Stomach (tissue), 4 donors: ENCODE measurements around the gene ARF6.

Experiments
- CTCF ChIP-seq, 7 experiments: fragments of 450-650 bp in 4 of 7; fragments of 200-600 bp in 3 of 7; sonication (generic) in 3 of 7; IDR thresholded peaks; one replicate each; pipeline ENCODE4 v1.5.1; 2016 to 2019; ENCODE audit warnings: antibody characterized with exemption in 7 of 7, control low read depth in 2 of 7, mild to moderate bottlenecking in 1 of 7
- EP300 ChIP-seq: sonication (generic); formaldehyde crosslinking; IDR thresholded peaks from one replicate; pipeline ENCODE4 v1.6.1; 2017; ENCODE audit warnings: antibody characterized with exemption
- POLR2A ChIP-seq, 4 donors: fragments of 450-650 bp; IDR thresholded peaks; one replicate each; pipeline ENCODE4 v1.6.1; 2016; ENCODE audit warnings: antibody characterized with exemption in 4 of 4, control low read depth in 2 of 4, mild to moderate bottlenecking in 1 of 4, moderate library complexity in 1 of 4

- peak in 5 of 7 experiments; percentile 52 to 84 (median 64) for TF ChIP-seq CTCF (IDR thresholded peaks at IDR 0.05)
- no peak for TF ChIP-seq EP300
- TF ChIP-seq POLR2A (IDR thresholded peaks at IDR 0.05) = no peak
Observed at GRCh38 chr14:49853572-49854375, 39.1 kb upstream of the ARF6 start.
